Ectodermal cell (in vitro differentiated cells): ENCODE data around the gene PBLD.
"Not testable (repeated sequence)": the region's sequence is repeated elsewhere in the genome, so short reads cannot be mapped to it uniquely, and the experiment has no call there.

Source experiments
- H3K27ac ChIP-seq: 2 replicates; pipeline ENCODE4 v1.7.0; 2013; ENCODE audit warnings: mild to moderate bottlenecking, low read depth, low read length; ENCODE audit not compliant: insufficient read depth, poor library complexity, severe bottlenecking
- H3K27me3 ChIP-seq: 2 replicates; pipeline ENCODE4 v1.7.0; 2013; ENCODE audit warnings: mild to moderate bottlenecking, low read length; ENCODE audit not compliant: insufficient read depth, control insufficient read depth, poor library complexity, severe bottlenecking
- H3K36me3 ChIP-seq: one replicate; pipeline ENCODE4 v1.7.0; 2013; ENCODE audit warnings: low read length; ENCODE audit not compliant: control insufficient read depth, insufficient read depth
- H3K4me1 ChIP-seq: one replicate; pipeline ENCODE4 v1.7.0; 2013; ENCODE audit warnings: low read length; ENCODE audit not compliant: control insufficient read depth, insufficient read depth
- H3K4me3 ChIP-seq: 2 replicates; pipeline ENCODE4 v1.7.0; 2013; ENCODE audit warnings: low read depth, low read length, control low read depth; ENCODE audit not compliant: insufficient read depth
- H3K9me3 ChIP-seq: 2 replicates; pipeline ENCODE4 v1.7.0; 2013; ENCODE audit warnings: mild to moderate bottlenecking, low read length, moderate library complexity; ENCODE audit not compliant: control insufficient read depth
- WGBS, 2 experiments: methylation state at CpG; one replicate each; pipeline ENCODE4 v1.1.7; 2013; ENCODE audit warnings: missing lambda C conversion rate in 2 of 2; 5-methylcytosine and 5-hydroxymethylcytosine counted together

PBLD gene

DNA sequence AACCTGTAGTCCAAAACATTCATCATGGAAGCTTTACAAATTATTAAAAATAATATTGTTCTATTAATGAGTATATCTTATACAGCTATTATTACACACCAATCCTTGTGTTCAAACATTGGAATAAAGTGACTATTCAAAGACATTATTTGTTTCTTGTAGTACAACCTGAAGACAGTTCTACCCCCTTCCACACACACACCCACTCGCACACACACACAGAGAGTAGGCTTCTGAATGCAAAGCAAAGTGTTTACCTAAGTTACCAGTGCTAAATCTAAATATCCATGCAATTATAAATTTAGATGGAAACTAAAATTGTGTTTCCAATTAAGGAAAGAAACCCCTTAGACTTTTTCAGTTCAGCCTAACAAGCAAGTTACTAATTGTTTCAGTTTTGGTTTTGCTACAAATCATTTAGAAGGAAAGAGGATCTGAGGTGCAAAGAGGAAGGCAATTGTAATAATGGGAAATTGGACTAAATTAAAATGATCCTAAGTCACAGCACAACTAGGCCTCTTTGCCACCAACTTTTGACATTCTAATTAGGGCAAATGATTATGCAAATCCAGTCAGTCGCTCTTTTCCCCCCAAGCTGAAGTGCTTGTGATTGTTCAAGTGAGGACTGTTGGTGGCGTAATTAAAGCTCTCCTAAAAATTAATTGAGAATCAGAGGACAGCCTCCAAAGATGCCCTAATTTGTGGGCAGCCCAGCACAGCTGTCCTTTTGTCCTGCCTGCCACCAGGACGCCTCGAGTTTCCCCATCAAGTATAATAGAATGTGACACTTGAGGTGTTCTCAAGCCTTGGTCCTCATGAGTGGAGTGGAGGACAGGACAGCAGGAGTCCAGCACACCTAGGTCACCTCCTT is 80.9 kb downstream of the PBLD start:
- peaks cover 14% of the 10 kb centered on the region for H3K4me1 ChIP-seq
- no peak overlapping the region for H3K4me3 ChIP-seq
- no peaks in the 10 kb centered on the region for H3K36me3 ChIP-seq
- peaks cover 10% of the 10 kb centered on the region for H3K27me3 ChIP-seq
- 79 to 83% methylated on average over 5 of the region's 5 CpGs for WGBS, 2 experiments
- no peaks in the 10 kb centered on the region for H3K9me3 ChIP-seq
- H3K27ac ChIP-seq, result no peak overlapping the region

DNA sequence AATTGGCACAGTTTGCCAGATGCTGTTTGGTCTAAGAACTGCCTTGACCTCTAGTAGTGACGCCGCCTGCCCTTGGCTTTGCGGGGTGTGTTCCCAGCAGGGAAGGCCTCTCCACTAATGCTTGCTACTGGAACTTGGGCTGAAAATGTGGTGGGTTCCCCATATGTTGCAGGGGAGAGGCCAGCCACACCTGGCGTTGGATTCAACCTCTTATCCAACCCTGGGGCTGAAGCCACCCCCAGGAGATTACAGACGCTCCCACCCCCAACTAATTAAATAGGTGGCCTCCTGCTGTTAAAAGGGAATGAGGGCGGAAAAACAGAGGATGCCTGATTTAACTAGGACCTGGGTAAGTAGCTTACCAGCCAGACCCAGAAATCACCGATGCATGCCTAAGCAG is 81.6 kb downstream of the PBLD start:
- peaks cover 14% of the 10 kb centered on the region for H3K4me1 ChIP-seq
- peaks cover 10% of the 10 kb centered on the region for H3K27me3 ChIP-seq
- no peak overlapping the region for H3K4me3 ChIP-seq
- H3K9me3 ChIP-seq, result no peaks in the 10 kb centered on the region
- H3K27ac ChIP-seq, result no peak overlapping the region
- WGBS, 2 experiments, result 35 to 61% methylated on average over 5 to 7 of the region's 7 CpGs
- H3K36me3 ChIP-seq, result no peaks in the 10 kb centered on the region

DNA sequence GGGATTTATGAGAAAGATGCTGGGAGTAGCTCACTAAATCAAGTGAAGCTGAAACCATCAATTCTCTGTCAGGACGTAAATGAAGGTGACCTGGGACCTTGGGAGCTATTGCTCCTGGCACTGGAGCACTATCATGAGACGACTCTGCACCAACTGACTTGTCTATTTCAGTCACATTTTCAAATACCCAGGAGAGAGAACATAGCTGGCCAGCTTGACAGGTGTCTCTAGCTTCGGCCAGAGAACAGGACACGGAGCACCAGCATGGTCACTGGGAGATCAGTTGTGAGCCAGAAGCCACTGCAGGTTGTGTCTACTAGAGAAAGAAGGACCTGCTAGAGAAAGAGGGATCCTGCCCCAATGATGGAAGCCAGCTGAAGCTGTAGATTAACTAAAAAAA is 83.4 kb downstream of the PBLD start:
- Histone ChIP-seq H3K36me3 (no peaks in the 10 kb centered on the region), H3K4me1 (peaks cover 14% of the 10 kb centered on the region), H3K9me3 (no peaks in the 10 kb centered on the region), H3K4me3 (no peak overlapping the region), H3K27ac (no peak overlapping the region), H3K27me3 (peaks cover 10% of the 10 kb centered on the region)
- 94 to 96% methylated on average over 4 of the region's 4 CpGs for WGBS, 2 experiments

DNA sequence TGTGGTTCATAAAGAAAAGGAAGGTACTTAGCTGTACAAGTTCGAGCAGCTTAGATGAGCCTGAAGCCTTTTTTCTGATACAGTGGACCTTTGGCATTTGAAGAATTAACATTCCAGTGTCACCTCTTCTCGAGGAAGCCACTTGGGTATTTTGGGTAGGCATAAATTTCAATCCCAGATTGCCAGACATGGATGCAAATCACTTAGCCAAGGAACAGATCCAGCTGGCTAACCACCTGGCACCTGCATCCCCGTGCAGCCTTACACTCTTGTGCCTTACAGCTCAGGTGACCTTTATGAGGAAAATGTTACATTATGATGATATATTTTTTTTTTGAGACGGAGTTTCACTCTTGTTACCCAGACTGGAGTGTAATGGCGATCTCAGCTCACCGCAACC is 84.8 kb downstream of the PBLD start:
- no peaks in the 10 kb centered on the region for H3K9me3 ChIP-seq
- H3K27me3 ChIP-seq, result peaks cover 10% of the 10 kb centered on the region
- no peaks in the 10 kb centered on the region for H3K36me3 ChIP-seq
- 92 to 95% methylated on average over 6 of the region's 6 CpGs for WGBS, 2 experiments
- no peak overlapping the region for H3K27ac ChIP-seq
- H3K4me3 ChIP-seq, result no peak overlapping the region
- peaks cover 14% of the 10 kb centered on the region for H3K4me1 ChIP-seq

DNA sequence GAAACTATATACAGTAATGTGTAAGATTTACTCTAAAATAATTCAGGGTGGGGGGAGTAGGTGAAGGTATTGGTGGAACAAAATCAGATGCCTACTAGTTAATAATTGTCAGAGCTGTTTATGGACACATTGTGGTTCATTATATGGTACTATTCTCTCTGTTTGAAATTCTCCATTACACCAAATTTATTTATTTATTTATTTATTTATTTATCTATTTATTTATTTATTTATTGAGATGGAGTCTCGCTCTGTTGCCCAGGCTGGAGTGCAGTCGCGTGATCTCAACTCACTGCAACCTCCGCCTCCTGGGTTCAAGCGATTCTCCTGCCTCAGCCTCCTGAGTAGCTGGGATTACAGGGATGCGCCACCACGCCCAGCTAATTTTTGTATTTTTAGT is 86.3 kb downstream of the PBLD start:
- not testable (repeated sequence) for H3K36me3 ChIP-seq, H3K4me1 ChIP-seq, H3K27ac ChIP-seq, H3K9me3 ChIP-seq, H3K4me3 ChIP-seq, H3K27me3 ChIP-seq
- 97% methylated on average over 7 of the region's 7 CpGs for WGBS, 2 experiments

DNA sequence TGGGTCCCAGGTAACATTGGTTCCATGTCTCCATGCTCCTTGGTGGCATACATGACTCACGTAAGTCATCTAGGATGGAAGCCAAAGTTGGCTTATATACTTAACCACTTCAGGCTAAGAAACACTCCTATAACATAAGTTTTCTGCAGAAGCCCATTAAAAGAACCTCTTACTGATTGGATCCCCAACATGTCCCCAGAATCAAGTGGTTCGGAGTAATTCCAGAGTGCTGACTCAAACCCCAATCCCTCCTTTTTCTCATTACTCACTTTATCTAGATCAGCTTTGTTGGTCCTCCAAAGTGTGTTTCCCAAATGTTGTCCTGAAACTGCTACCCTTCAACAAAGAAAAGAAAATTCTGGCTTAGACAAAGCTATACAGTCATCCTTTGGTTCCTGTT is 90.7 kb downstream of the PBLD start:
- Histone ChIP-seq H3K9me3 (no peaks in the 10 kb centered on the region), H3K27ac (no peak overlapping the region), H3K4me1 (no peaks in the 10 kb centered on the region), H3K27me3 (no peaks in the 10 kb centered on the region), H3K4me3 (no peak overlapping the region), H3K36me3 (no peaks in the 10 kb centered on the region)
- 90 to 97% methylated on average over 2 of the region's 2 CpGs for WGBS, 2 experiments

DNA sequence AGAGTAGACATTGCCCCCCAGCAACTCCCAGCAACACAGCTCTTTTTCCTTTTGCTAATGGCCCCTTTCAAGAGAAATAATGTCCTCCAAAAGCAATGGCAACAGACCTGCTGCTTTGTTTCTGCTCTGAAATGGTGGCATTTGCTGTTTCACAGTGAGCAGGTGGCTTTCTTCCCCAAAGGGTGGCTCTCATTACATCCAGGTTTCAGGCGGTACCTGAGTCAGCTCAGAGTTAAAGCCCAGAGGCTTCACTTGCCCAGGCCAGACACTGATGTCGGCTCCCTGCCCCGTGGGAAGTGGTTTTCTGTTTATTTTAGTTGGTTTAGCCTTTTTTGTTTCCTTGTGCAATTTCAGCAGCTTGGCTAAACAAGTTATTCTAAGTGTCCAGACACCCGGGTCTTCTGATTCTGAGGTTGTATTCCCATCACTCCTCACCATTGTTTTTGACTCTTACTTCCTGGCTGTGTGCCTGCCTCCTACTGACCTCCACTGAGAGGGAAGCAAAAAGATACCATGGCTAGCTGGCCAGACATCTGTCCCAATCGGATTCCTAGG is 93.1 kb downstream of the PBLD start:
- Histone ChIP-seq H3K4me1 (no peaks in the 10 kb centered on the region), H3K27ac (no peak overlapping the region), H3K36me3 (no peaks in the 10 kb centered on the region), H3K4me3 (no peak overlapping the region), H3K9me3 (no peaks in the 10 kb centered on the region), H3K27me3 (no peaks in the 10 kb centered on the region)
- WGBS, 2 experiments, result 86 to 94% methylated on average over 5 of the region's 5 CpGs

DNA sequence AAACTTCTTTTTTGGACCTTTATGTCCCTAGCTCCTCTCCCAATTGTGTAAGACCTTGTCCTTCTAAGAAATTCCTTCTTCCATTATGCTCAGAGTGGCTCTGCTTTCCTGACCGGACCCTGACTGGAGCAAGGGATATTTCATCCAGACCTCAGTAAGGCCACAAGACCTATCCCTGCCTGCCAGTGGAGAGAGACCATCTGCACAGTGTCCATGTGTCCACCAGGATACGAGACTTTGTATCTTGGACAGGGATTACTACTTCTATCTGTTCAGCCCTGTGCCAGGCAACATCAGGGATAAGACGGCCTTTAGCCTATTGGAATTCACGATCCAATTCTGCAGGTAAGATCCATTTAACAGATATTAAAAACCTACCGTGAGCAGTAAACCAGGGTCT is 93.7 kb downstream of the PBLD start:
- Histone ChIP-seq H3K4me1 (no peaks in the 10 kb centered on the region), H3K36me3 (no peaks in the 10 kb centered on the region), H3K9me3 (no peaks in the 10 kb centered on the region), H3K27ac (no peak overlapping the region), H3K4me3 (no peak overlapping the region), H3K27me3 (peaks cover 2% of the 10 kb centered on the region)
- 95 to 98% methylated on average over 4 to 5 of the region's 5 CpGs for WGBS, 2 experiments

DNA sequence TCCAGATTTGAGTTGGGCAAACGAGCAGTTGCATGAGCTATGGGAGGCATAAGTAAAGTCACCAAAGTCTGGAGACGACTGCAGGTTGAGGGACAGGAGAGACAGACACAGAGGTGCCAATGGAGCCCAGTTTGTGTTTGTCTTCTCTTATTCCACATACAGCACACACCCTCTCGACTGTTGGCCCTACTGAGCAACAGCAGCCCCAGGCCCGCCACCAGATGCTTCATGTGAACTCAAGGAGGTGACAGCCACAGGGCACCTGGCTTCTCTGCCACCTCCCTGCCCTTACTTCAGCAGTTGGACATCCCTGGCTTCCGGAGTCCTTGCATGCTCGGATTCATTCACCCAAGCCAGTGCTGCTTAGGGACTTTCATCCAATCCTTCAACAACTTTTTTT is 94.4 kb downstream of the PBLD start:
- Histone ChIP-seq H3K9me3 (no peaks in the 10 kb centered on the region), H3K27ac (no peak overlapping the region), H3K36me3 (no peaks in the 10 kb centered on the region), H3K27me3 (peaks cover 9% of the 10 kb centered on the region), H3K4me3 (no peak overlapping the region), H3K4me1 (no peaks in the 10 kb centered on the region)
- 92 to 93% methylated on average over 6 of the region's 6 CpGs for WGBS, 2 experiments

DNA sequence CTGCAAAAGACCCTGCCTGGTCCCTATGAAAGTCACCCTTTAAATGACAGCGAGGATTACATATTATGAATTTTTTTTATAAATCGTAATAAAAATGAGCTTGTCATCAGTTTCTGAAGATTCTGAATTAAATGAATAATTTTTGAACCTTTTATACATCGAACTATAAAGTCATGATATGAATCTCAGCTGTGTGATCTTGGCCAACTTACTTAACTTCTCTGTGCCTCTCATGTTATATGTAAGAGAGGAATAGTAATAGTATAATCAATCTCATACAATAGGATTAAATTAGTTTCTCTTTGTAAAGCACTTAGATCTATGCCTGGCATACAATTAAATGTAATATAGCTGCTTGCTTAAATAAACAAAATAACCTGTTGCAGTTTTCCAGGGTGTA is 95.6 kb downstream of the PBLD start:
- no peaks in the 10 kb centered on the region for H3K36me3 ChIP-seq
- H3K4me3 ChIP-seq, result no peak overlapping the region
- peaks cover 1% of the 10 kb centered on the region for H3K4me1 ChIP-seq
- H3K9me3 ChIP-seq, result no peaks in the 10 kb centered on the region
- H3K27ac ChIP-seq, result no peak overlapping the region
- H3K27me3 ChIP-seq, result peaks cover 21% of the 10 kb centered on the region
- 98% methylated on average over 3 of the region's 3 CpGs; no CpG with 5 or more reads in 1 of the 2 experiments for WGBS, 2 experiments
